H1 (cell line): Measurements from ENCODE around the gene PCDHB7. TPM values are rescaled to one million over a fixed set of nuclear protein-coding genes. Genes with fewer than 3 reads are reported as not detected.

Source experiments
- CTCF ChIA-PET: fragments of 300-600 bp; sonication (Branson Sonifier 250); formaldehyde crosslinking; loops from one replicate; lab custom pipeline; 2021; ENCODE audit not compliant: partially characterized antibody; lab: Charles Lee
- POLR2A ChIA-PET: fragments of 300-600 bp; sonication (Branson Sonifier 250); formaldehyde crosslinking; loops from one replicate; lab custom pipeline; 2021; ENCODE audit warnings: inconsistent platforms; ENCODE audit not compliant: partially characterized antibody; lab: Charles Lee
- DNase-seq, 2 experiments: peaks; one replicate each; pipeline versions ENCODE4 v3.0.0 to v3.0.0-alpha.2; 2010 to 2022; ENCODE audit warnings: low spot score in 2 of 2, low read depth in 1 of 2, mixed read lengths in 1 of 2
- FAIRE-seq: peaks from 2 replicates; lab custom pipeline; 2011; peaks lifted over from hg19 to GRCh38; lab: Jason Lieb, UNC
- H2AFZ ChIP-seq: 2 replicates; pipeline ENCODE4 v1.8.1; 2012; ENCODE audit warnings: low read length, inconsistent platforms
- H2AK5ac ChIP-seq: 2 replicates; pipeline ENCODE4 v1.6.1; 2013; ENCODE audit warnings: low read depth, low read length
- H2BK120ac ChIP-seq: replicated peaks from 2 replicates; pipeline ENCODE3; 2013; ENCODE audit warnings: low read depth, low read length, inconsistent platforms
- H2BK12ac ChIP-seq: 2 replicates; pipeline ENCODE4 v1.6.1; 2013; ENCODE audit warnings: low read depth, low read length
- H2BK15ac ChIP-seq: 2 replicates; pipeline ENCODE4 v1.6.1; 2013; ENCODE audit warnings: low read length
- H2BK20ac ChIP-seq: 2 replicates; pipeline ENCODE4 v1.6.1; 2013; ENCODE audit warnings: low read length
- H2BK5ac ChIP-seq: 2 replicates; pipeline ENCODE4 v1.6.1; 2013; ENCODE audit warnings: low read depth, low read length
- H3K14ac ChIP-seq: 2 replicates; pipeline ENCODE4 v1.6.1; 2013; ENCODE audit warnings: inconsistent platforms; ENCODE audit not compliant: insufficient read length
- H3K18ac ChIP-seq: 2 replicates; pipeline ENCODE4 v1.6.1; 2013; ENCODE audit warnings: low read length; ENCODE audit errors: extremely low read depth
- H3K23ac ChIP-seq: 2 replicates; pipeline ENCODE4 v1.6.1; 2013; ENCODE audit warnings: inconsistent platforms; ENCODE audit not compliant: insufficient read length
- H3K23me2 ChIP-seq: 2 replicates; pipeline ENCODE4 v1.6.1; 2013; ENCODE audit warnings: low read depth, low read length
- H3K27ac ChIP-seq: 2 replicates; pipeline ENCODE4 v1.6.1; 2011; ENCODE audit warnings: low read depth, low read length, inconsistent platforms
- H3K27me3 ChIP-seq, 4 experiments: replicated peaks in 1 of 4; 1 replicate in 1 of 4; 2 replicates in 3 of 4; pipeline versions ENCODE4 v1.6.1 to v1.8.1; 2011 to 2013; ENCODE audit warnings: low read length in 3 of 4, mild to moderate bottlenecking in 3 of 4, inconsistent platforms in 2 of 4, mixed read lengths in 2 of 4, moderate library complexity in 1 of 4; ENCODE audit not compliant: control insufficient read depth in 3 of 4, insufficient read depth in 3 of 4; ENCODE audit errors: extremely low read depth in 1 of 4
- H3K36me3 ChIP-seq, 4 experiments: 2 replicates each; pipeline versions ENCODE4 v1.6.1 to v1.8.1; 2011 to 2013; ENCODE audit warnings: mild to moderate bottlenecking in 4 of 4, low read length in 3 of 4, moderate library complexity in 2 of 4, control low read depth in 1 of 4, inconsistent platforms in 1 of 4; ENCODE audit not compliant: insufficient read depth in 4 of 4, control insufficient read depth in 2 of 4
- H3K4ac ChIP-seq: replicated peaks from 2 replicates; pipeline ENCODE3; 2013; ENCODE audit warnings: low read length, low read depth, mixed read lengths, inconsistent platforms; ENCODE audit not compliant: insufficient read length
- H3K4me1 ChIP-seq, 4 experiments: replicated peaks in 1 of 4; 1 replicate in 1 of 4; 2 replicates in 3 of 4; pipeline versions ENCODE4 v1.6.1 to v1.8.1; 2011 to 2013; ENCODE audit warnings: low read length in 3 of 4, inconsistent platforms in 2 of 4, mixed read lengths in 1 of 4; ENCODE audit not compliant: insufficient read depth in 4 of 4, control insufficient read depth in 3 of 4
- H3K4me2 ChIP-seq, 2 experiments: 2 replicates each; pipeline versions ENCODE4 v1.6.1 to v1.8.1; 2011 to 2013; ENCODE audit warnings: low read depth in 2 of 2, low read length in 2 of 2, control low read depth in 1 of 2, inconsistent platforms in 1 of 2, mild to moderate bottlenecking in 1 of 2; ENCODE audit not compliant: insufficient read depth in 1 of 2
- H3K4me3 ChIP-seq, 4 experiments: fragments of 200-600, 300-600 bp in 1 of 4; sonication (generic), shearing (Covaris generic), sonication (Bioruptor Twin) in 1 of 4; 2 replicates each; pipeline versions ENCODE4 v1.5.1 to v1.8.1; 2011 to 2016; ENCODE audit warnings: low read length in 4 of 4, low read depth in 3 of 4, control low read depth in 2 of 4, inconsistent platforms in 2 of 4, mild to moderate bottlenecking in 2 of 4, mixed read lengths in 1 of 4, moderate library complexity in 1 of 4; ENCODE audit not compliant: insufficient read depth in 2 of 4; ENCODE audit errors: extremely low read depth in 1 of 4
- H3K56ac ChIP-seq: replicated peaks from 2 replicates; pipeline ENCODE3; 2013; ENCODE audit warnings: low read depth, mild to moderate bottlenecking, mixed read lengths, low read length, inconsistent platforms; ENCODE audit not compliant: insufficient read length
- H3K79me1 ChIP-seq: 2 replicates; pipeline ENCODE4 v1.6.1; 2013; ENCODE audit warnings: low read depth, low read length, control low read depth
- H3K79me2 ChIP-seq, 2 experiments: 2 replicates each; pipeline versions ENCODE4 v1.6.1 to v1.8.1; 2012 to 2013; ENCODE audit warnings: low read length in 2 of 2, mild to moderate bottlenecking in 2 of 2, inconsistent platforms in 1 of 2; ENCODE audit not compliant: insufficient read depth in 2 of 2, control insufficient read depth in 1 of 2
- H3K9ac ChIP-seq, 4 experiments: replicated peaks in 1 of 4; 1 replicate in 1 of 4; 2 replicates in 3 of 4; pipeline versions ENCODE4 v1.6.1 to v1.8.1; 2011 to 2013; ENCODE audit warnings: low read depth in 3 of 4, low read length in 3 of 4, control low read depth in 2 of 4, mild to moderate bottlenecking in 2 of 4, moderate library complexity in 2 of 4, inconsistent platforms in 1 of 4; ENCODE audit errors: extremely low read depth in 1 of 4
- H3K9me3 ChIP-seq, 2 experiments: 2 replicates each; pipeline versions ENCODE4 v1.6.1 to v1.8.1; 2012 to 2013; ENCODE audit warnings: mild to moderate bottlenecking in 2 of 2, moderate library complexity in 2 of 2, control low read depth in 1 of 2, inconsistent platforms in 1 of 2, low read depth in 1 of 2, low read length in 1 of 2, mixed read lengths in 1 of 2; ENCODE audit not compliant: insufficient read depth in 2 of 2
- H4K20me1 ChIP-seq, 2 experiments: replicated peaks in 1 of 2; 2 replicates each; pipeline versions ENCODE3 to v1.8.1; 2011 to 2013; ENCODE audit warnings: inconsistent platforms in 2 of 2, low read length in 2 of 2, mild to moderate bottlenecking in 1 of 2; ENCODE audit not compliant: insufficient read depth in 2 of 2, control insufficient read depth in 1 of 2
- H4K5ac ChIP-seq: 2 replicates; pipeline ENCODE4 v1.6.1; 2013; ENCODE audit warnings: low read length, low read depth, mixed read lengths, inconsistent platforms; ENCODE audit not compliant: insufficient read length
- H4K8ac ChIP-seq: 2 replicates; pipeline ENCODE4 v1.8.0; 2013; ENCODE audit warnings: mild to moderate bottlenecking, moderate library complexity, low read length, inconsistent platforms; ENCODE audit not compliant: insufficient read depth; ENCODE audit errors: extremely low read depth
- H4K91ac ChIP-seq: replicated peaks from 2 replicates; pipeline ENCODE3; 2013; ENCODE audit warnings: low read length, mixed read lengths, inconsistent platforms; ENCODE audit not compliant: insufficient read length
- KDM1A ChIP-seq: fragments of 200-600, 300-600 bp; sonication (generic); IDR thresholded peaks from 2 replicates; pipeline ENCODE4 v1.7.1; 2016; ENCODE audit warnings: mild to moderate bottlenecking, low read length, borderline replicate concordance
- KDM4A ChIP-seq: IDR thresholded peaks from one replicate; pipeline ENCODE4 v1.7.1; 2012; ENCODE audit warnings: low read depth, mild to moderate bottlenecking, moderate library complexity, low read length, inconsistent platforms; ENCODE audit not compliant: severe bottlenecking
- RAD21 ChIP-seq, 2 experiments: IDR thresholded peaks in 1 of 2; conservative IDR thresholded peaks in 1 of 2; 2 replicates each; pipeline ENCODE4 v1.6.1; 2011; ENCODE audit warnings: low read depth in 2 of 2, low read length in 2 of 2, improper control_type of control experiment in 1 of 2, inconsistent platforms in 1 of 2, mild to moderate bottlenecking in 1 of 2, moderate library complexity in 1 of 2
- SRF ChIP-seq: IDR thresholded peaks from 2 replicates; pipeline ENCODE4 v1.6.1; 2011; ENCODE audit warnings: mild to moderate bottlenecking, low read depth, low read length, moderate library complexity
- WGBS, 2 experiments: shearing (Covaris generic) in 1 of 2; methylation state at CpG; one replicate each; pipeline versions ENCODE4 v1.1.6 to v1.1.7; 2013 to 2015; ENCODE audit warnings: low lambda C conversion rate in 2 of 2, mixed read lengths in 2 of 2, inconsistent platforms in 1 of 2, low coverage in 1 of 2, missing lambda C conversion rate in 1 of 2; ENCODE audit not compliant: insufficient replicate concordance in 2 of 2, insufficient coverage in 1 of 2, insufficient read length in 1 of 2; ENCODE audit errors: extremely low coverage in 1 of 2, missing lambda C conversion rate in 1 of 2; 5-methylcytosine and 5-hydroxymethylcytosine counted together
- polyA plus RNA-seq, 7 experiments: library from polyadenylated mRNA; depleted of rRNA in 3 of 7; stranded (reverse) in 5 of 7; unstranded in 2 of 7; fragments of >200 nt in 5 of 7; fragments of 200-250 nt in 2 of 7; gene quantifications; 1 replicate in 5 of 7; 2 replicates in 1 of 7; 4 replicates in 1 of 7; pipeline versions ENCODE4 v1.2.1 to v1.2.3, GENCODE V29; 2011 to 2013; ENCODE audit warnings: missing spikeins in 2 of 7, mixed read lengths in 2 of 7
- total RNA-seq: library from RNA; stranded (reverse); fragmentation: NEBNext Ultra II Directional; extraction: Animal tissue kit (Norgen Biotek cat#: 25700); gene quantifications from 2 replicates; pipeline ENCODE4 v1.2.1, GENCODE V29; 2021
- TF ChIP-seq, protein P1 (sequence below), 3 experiments: IDR thresholded peaks; 1 replicate in 2 of 3; 2 replicates in 1 of 3; pipeline versions ENCODE4 v1.5.1 to v1.6.1; 2011; ENCODE audit warnings: low read length in 3 of 3, mild to moderate bottlenecking in 3 of 3, inconsistent platforms in 2 of 3, low read depth in 1 of 3, moderate library complexity in 1 of 3; ENCODE audit not compliant: insufficient read depth in 1 of 3; ENCODE audit errors: control extremely low read depth in 1 of 3

The PCDHB7 gene
- total and polyA plus RNA-seq, 2 of the 8 experiments (the other 6 are each of a cell fraction or from before 2014, with no cell fraction given), result 0.17 to 0.19 TPM

DNA sequence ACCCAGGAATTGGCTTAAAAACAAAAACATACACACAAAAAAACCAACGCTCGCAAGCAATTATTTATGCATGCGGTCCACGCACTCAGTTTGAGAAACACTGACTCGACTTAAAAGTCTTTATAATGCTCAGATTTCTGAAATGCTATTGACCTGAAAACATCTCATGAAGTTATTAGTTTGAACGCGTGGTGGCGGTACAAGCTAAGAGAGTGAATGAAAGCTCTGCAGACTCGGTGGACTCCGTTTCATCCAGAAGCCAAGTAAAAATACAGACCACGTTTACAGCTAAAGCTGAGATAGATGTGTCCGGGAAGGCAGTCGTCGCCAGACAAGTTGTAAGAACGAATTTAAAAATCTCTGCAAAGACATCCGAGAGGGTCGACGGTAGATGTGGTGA lies 22.6 kb upstream of the PCDHB7 start, which contains the start of gene PCDHB6:
TSS of gene PCDHB6 (plus strand) at position 246 of the 400 bp plus-strand sequence. CDS start 201 bp downstream, outside the sequence.
- Histone ChIP-seq H3K4me3 (no peak within 1 kb of the TSS), H2BK12ac (no peak within 1 kb of the TSS), H3K79me2 (no peaks in the 10 kb centered on the region), H3K4me2 (no peak within 1 kb of the TSS), H2AFZ (no peak within 1 kb of the TSS), H3K56ac (no peak within 1 kb of the TSS), H3K27me3 (no peaks in the 10 kb centered on the region), H4K8ac (no peak within 1 kb of the TSS; the same call in 1 of the 2 replicates), H3K4me1 (no peaks in the 10 kb centered on the region), H3K36me3 (no peaks in the 10 kb centered on the region), H3K79me1 (no peaks in the 10 kb centered on the region), H4K20me1 (no peaks in the 10 kb centered on the region), H3K9ac (no peak within 1 kb of the TSS), H4K5ac (no peak within 1 kb of the TSS), H2BK5ac (no peak within 1 kb of the TSS), H3K27ac (no peak within 1 kb of the TSS), H3K23me2 (no peaks in the 10 kb centered on the region), H3K9me3 (peaks cover 5 to 11% of the 10 kb centered on the region in 2 experiments; a peak in 2 of 4 replicates), H2BK120ac (no peak within 1 kb of the TSS), H3K23ac (no peak within 1 kb of the TSS), H3K18ac (no peak within 1 kb of the TSS), H3K4ac (no peak within 1 kb of the TSS), H2BK20ac (no peak within 1 kb of the TSS), H2BK15ac (no peak within 1 kb of the TSS), H4K91ac (no peak within 1 kb of the TSS), H3K14ac (no peak within 1 kb of the TSS), H2AK5ac (no peak within 1 kb of the TSS)
- WGBS, 2 experiments, result 76% methylated on average over 18 of the region's 18 CpGs; no CpG with 5 or more reads in 1 of the 2 experiments
- no peak for FAIRE-seq
- POLR2A ChIA-PET, result interaction anchor here (0.8 kb wide), 1 partner anchor 14 kb away, joined by 3 read pairs; no protein-coding TSS in a partner anchor
- no peak for TF ChIP-seq KDM4A
- TF ChIP-seq SRF, result no peak
- TF ChIP-seq, protein P1, sequence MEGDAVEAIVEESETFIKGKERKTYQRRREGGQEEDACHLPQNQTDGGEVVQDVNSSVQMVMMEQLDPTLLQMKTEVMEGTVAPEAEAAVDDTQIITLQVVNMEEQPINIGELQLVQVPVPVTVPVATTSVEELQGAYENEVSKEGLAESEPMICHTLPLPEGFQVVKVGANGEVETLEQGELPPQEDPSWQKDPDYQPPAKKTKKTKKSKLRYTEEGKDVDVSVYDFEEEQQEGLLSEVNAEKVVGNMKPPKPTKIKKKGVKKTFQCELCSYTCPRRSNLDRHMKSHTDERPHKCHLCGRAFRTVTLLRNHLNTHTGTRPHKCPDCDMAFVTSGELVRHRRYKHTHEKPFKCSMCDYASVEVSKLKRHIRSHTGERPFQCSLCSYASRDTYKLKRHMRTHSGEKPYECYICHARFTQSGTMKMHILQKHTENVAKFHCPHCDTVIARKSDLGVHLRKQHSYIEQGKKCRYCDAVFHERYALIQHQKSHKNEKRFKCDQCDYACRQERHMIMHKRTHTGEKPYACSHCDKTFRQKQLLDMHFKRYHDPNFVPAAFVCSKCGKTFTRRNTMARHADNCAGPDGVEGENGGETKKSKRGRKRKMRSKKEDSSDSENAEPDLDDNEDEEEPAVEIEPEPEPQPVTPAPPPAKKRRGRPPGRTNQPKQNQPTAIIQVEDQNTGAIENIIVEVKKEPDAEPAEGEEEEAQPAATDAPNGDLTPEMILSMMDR (IDR thresholded peaks at IDR 0.05; ENCODE audit: control extremely low read depth in 1 of 3, insufficient read depth in 1 of 3, low read depth in 1 of 3, low read length in 3 of 3), result peak in 2 of 3 experiments; percentile 39 to 44; a peak in 2 of 4 replicates
- TF ChIP-seq KDM1A, result no peak
- TF ChIP-seq RAD21 (IDR thresholded peaks at IDR 0.05 in 1 of 2, conservative IDR thresholded peaks at IDR 0.05 in 1 of 2; ENCODE audit: low read depth in 2 of 2, low read length in 2 of 2), result peak; percentile 37 to 46; a peak in 3 of 4 replicates
- CTCF ChIA-PET, result interaction anchor here (0.9 to 1.9 kb wide), 13 partner anchors 9 to 267 kb away, joined by 3 to 9 read pairs (median 5); partner anchors contain the start of genes PCDHB10, PCDHB11, PCDHB12 and PCDHB2
- peak in 1 of 2 experiments; percentile 60 for DNase-seq
